Measurements from ENCODE around the gene C19orf25.

- no peak for TF ChIP-seq POLR2A (IDR thresholded peaks at IDR 0.05; ENCODE audit: low read depth, low read length)
- no peak for TF ChIP-seq TAF1 (IDR thresholded peaks at IDR 0.05; ENCODE audit: borderline replicate concordance, low read depth, low read length)
Measured at GRCh38 chr19:1459479-1459878, 19.5 kb downstream of the C19orf25 start.

All from GM12892 (cell line).